ENCODE results near the gene PIAS2.

DNA sequence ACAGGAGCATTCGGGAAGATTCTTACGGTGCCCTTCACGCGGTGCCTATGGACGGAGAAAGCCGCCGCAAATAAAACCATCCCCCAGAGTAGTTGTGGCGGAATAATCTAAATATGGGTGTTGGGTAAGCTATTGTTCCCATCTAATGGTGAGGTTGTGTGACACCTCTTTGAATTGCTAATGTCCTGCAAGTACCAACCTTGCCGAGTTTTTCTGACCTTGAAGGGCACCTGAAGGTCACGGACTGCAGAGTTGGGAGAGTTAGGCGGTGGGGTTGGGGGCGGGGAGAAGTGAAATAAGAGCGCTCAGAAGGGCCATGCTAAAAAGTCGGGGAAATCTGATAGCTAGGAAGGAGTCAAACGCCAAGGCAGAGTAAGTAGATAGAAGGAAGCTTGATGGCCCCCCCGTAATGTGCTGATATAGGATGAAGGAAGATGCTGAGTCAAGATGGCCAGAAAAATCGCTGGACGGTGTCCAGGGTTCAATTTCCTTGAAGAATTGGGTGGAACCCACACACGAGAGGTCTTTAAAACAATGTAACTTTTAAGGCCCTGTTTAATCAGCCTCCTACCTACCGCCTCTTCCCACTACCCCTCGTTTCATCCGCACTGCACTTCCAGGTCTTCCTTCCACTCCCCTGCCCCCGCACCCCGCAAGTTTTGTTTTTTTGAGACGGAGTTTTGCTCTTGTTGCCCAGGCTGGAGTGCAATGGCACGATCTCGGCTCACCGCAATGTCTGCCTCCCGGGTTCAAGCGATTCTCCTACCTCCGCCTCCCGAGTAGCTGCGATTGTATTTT lies 695 bp upstream of the PIAS2 start:
- TF ChIP-seq, protein P1, sequence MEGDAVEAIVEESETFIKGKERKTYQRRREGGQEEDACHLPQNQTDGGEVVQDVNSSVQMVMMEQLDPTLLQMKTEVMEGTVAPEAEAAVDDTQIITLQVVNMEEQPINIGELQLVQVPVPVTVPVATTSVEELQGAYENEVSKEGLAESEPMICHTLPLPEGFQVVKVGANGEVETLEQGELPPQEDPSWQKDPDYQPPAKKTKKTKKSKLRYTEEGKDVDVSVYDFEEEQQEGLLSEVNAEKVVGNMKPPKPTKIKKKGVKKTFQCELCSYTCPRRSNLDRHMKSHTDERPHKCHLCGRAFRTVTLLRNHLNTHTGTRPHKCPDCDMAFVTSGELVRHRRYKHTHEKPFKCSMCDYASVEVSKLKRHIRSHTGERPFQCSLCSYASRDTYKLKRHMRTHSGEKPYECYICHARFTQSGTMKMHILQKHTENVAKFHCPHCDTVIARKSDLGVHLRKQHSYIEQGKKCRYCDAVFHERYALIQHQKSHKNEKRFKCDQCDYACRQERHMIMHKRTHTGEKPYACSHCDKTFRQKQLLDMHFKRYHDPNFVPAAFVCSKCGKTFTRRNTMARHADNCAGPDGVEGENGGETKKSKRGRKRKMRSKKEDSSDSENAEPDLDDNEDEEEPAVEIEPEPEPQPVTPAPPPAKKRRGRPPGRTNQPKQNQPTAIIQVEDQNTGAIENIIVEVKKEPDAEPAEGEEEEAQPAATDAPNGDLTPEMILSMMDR (IDR thresholded peaks at IDR 0.05), result no peak
- TF ChIP-seq POLR2A (IDR thresholded peaks at IDR 0.05), result no peak
- no peak for TF ChIP-seq POLR2AphosphoS5 (IDR thresholded peaks at IDR 0.05)
